Measurements from ENCODE around the gene TNFSF9.

DNA sequence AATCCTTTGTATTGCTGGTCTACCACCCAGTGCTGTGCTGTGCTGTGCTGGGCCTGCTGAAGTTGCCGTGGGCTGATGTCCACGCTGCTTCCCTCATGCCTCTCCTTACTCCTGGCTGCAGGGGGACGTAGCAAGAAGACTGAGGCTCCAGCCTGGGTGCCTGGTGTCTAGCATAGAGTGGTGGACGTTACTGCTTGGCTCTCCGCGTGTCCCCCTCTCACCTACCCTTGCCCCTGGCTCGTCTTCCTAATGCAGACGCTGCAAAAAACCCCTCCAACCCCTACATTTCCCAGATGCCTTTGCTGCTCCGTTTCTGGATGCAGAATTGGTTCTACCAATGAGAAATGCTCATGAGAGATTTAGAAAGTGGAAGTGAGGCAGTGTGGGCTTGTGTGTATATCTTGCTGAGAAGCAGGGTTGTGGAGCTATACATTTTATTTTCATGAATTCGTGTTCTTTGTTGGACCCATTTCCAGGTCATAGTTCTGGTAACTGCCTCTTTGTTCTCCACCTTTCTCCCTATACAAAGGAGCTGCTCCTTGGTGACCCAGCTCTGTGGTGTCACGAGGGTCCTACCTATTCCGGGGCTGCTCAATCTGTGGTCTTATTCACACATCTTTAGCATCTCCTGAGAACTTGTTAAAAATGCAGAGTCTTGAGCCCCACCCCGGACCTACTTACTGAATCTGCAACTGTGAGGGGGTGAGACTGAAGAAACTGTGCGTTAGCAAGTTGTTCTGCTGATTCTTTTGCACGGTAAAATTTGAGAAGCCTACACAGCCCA, 41.4 kb upstream of the TNFSF9 start:
- TF ChIP-seq, protein P1, sequence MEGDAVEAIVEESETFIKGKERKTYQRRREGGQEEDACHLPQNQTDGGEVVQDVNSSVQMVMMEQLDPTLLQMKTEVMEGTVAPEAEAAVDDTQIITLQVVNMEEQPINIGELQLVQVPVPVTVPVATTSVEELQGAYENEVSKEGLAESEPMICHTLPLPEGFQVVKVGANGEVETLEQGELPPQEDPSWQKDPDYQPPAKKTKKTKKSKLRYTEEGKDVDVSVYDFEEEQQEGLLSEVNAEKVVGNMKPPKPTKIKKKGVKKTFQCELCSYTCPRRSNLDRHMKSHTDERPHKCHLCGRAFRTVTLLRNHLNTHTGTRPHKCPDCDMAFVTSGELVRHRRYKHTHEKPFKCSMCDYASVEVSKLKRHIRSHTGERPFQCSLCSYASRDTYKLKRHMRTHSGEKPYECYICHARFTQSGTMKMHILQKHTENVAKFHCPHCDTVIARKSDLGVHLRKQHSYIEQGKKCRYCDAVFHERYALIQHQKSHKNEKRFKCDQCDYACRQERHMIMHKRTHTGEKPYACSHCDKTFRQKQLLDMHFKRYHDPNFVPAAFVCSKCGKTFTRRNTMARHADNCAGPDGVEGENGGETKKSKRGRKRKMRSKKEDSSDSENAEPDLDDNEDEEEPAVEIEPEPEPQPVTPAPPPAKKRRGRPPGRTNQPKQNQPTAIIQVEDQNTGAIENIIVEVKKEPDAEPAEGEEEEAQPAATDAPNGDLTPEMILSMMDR (IDR thresholded peaks at IDR 0.05) = no peak
- TF ChIP-seq EZH2 (IDR thresholded peaks at IDR 0.05) (no peak), EZH2phosphoT487 (IDR thresholded peaks at IDR 0.05) (no peak)
